Fibroblast of villous mesenchyme (primary cell): Measurements from ENCODE around the gene MCFD2. TPM values are rescaled to one million over a fixed set of nuclear protein-coding genes. Genes with fewer than 3 reads are reported as not detected.

Source experiments
- DNase-seq: peaks from one replicate; pipeline ENCODE4 v3.0.0-alpha.2; 2010; ENCODE audit warnings: low read depth
- H3K4me3 ChIP-seq: 2 replicates; pipeline ENCODE4 v1.5.1; 2011; ENCODE audit warnings: low read depth, mild to moderate bottlenecking, low read length
- CTCF ChIP-seq: IDR thresholded peaks from 2 replicates; pipeline ENCODE4 v1.5.1; 2012; ENCODE audit warnings: low read depth, mild to moderate bottlenecking, low read length; ENCODE audit not compliant: insufficient read depth
- total RNA-seq: library from RNA; depleted of rRNA; stranded (reverse); fragments of >200 nt; gene quantifications from 2 replicates; pipeline ENCODE4 v1.2.3, GENCODE V29; 2012

MCFD2 gene
- total RNA-seq, 1 donor = 196 TPM

GRCh38 chr2:46925474-46926351 is 10.1 kb upstream of the MCFD2 start:
- no peak for TF ChIP-seq CTCF

GRCh38 chr2:46924608-46925007 is 9.0 kb upstream of the MCFD2 start:
- TF ChIP-seq CTCF = no peak
- no peak overlapping the region for H3K4me3 ChIP-seq
- DNase-seq = no peak

More at GRCh38 chr2:46925474-46926351, 10.1 kb upstream of the MCFD2 start:
- no peak overlapping the region for H3K4me3 ChIP-seq
- DNase-seq = no peak

GRCh38 chr2:46924038-46924437 is 8.4 kb upstream of the MCFD2 start:
- H3K4me3 ChIP-seq = no peak overlapping the region
- no peak for TF ChIP-seq CTCF
- no peak for DNase-seq

GRCh38 chr2:46923041-46923528 is 7.5 kb upstream of the MCFD2 start:
- TF ChIP-seq CTCF = no peak
- H3K4me3 ChIP-seq = no peak overlapping the region
- DNase-seq = no peak

- H3K4me3 ChIP-seq = no peak overlapping the region
- no peak for TF ChIP-seq CTCF
- no peak for DNase-seq
Measured at GRCh38 chr2:46922606-46923005, 7.0 kb upstream of the MCFD2 start.

GRCh38 chr2:46921676-46922448 is 6.3 kb upstream of the MCFD2 start:
- no peak for DNase-seq
- no peak overlapping the region for H3K4me3 ChIP-seq
- TF ChIP-seq CTCF = no peak
